HEK293 (cell line): Measurements from ENCODE around the gene ABTB2.

Source experiments
- CTCF ChIA-PET: fragments of 350-600 bp; formaldehyde crosslinking; extraction: SDS; loops from one replicate; lab custom pipeline; 2021; ENCODE audit warnings: antibody characterized with exemption; lab: Yijun Ruan, JAX
- POLR2A ChIA-PET: fragments of 300-600 bp; formaldehyde crosslinking; extraction: SDS; loops from one replicate; lab custom pipeline; 2020; ENCODE audit warnings: antibody characterized with exemption, inconsistent platforms; lab: Yijun Ruan, JAX
- H3K27ac ChIP-seq: fragments of 200-500 bp; sonication (Bioruptor generic); 2 replicates; pipeline ENCODE4 v1.5.1; 2014; ENCODE audit warnings: low read depth, low read length, control low read depth, inconsistent platforms; ENCODE audit errors: extremely low read depth
- H3K36me3 ChIP-seq, 2 experiments: fragments of 200-500 bp in 1 of 2; sonication (Bioruptor generic) in 1 of 2; 1 replicate in 1 of 2; 2 replicates in 1 of 2; pipeline ENCODE4 v1.5.1; 2014 to 2017; ENCODE audit warnings: inconsistent platforms in 2 of 2, low read length in 2 of 2; ENCODE audit not compliant: control insufficient read depth in 2 of 2, insufficient read depth in 1 of 2
- H3K4me1 ChIP-seq: fragments of 200-500 bp; sonication (Bioruptor generic); 2 replicates; pipeline ENCODE4 v1.5.1; 2014; ENCODE audit warnings: mild to moderate bottlenecking, low read length, inconsistent platforms; ENCODE audit not compliant: control insufficient read depth, insufficient read depth
- H3K4me3 ChIP-seq: 2 replicates; pipeline ENCODE4 v1.5.1; 2011; ENCODE audit warnings: low read depth, mild to moderate bottlenecking, control low read depth, low read length, moderate library complexity
- H3K9me3 ChIP-seq: fragments of 200-500 bp; sonication (Bioruptor generic); 2 replicates; pipeline ENCODE4 v1.5.1; 2014; ENCODE audit warnings: low read depth, low read length, inconsistent platforms; ENCODE audit not compliant: control insufficient read depth, insufficient read depth
- EGR2 ChIP-seq: fragments of 450-650 bp; formaldehyde crosslinking; IDR thresholded peaks from 2 replicates; pipeline ENCODE4 v1.5.1; 2016; ENCODE audit warnings: low read depth, missing biosample characterization, missing genetic modification characterization
- ELK4 ChIP-seq: IDR thresholded peaks from 2 replicates; pipeline ENCODE4 v1.6.1; 2011; ENCODE audit warnings: mild to moderate bottlenecking, low read depth, low read length, borderline replicate concordance
- KLF10 ChIP-seq: fragments of 450-650 bp; IDR thresholded peaks from 2 replicates; pipeline ENCODE4 v1.5.1; 2018; ENCODE audit warnings: missing biosample characterization, mild to moderate bottlenecking, missing genetic modification characterization
- ZEB2 ChIP-seq: fragments of 450-650 bp; formaldehyde crosslinking; IDR thresholded peaks from 2 replicates; pipeline ENCODE4 v1.5.1; 2016; ENCODE audit warnings: missing biosample characterization, missing genetic modification characterization
- ZFP41 ChIP-seq: fragments of 450-650 bp; formaldehyde crosslinking; IDR thresholded peaks from 2 replicates; pipeline ENCODE4 v1.5.1; 2016; ENCODE audit warnings: missing biosample characterization, missing genetic modification characterization, borderline replicate concordance
- ZNF121 ChIP-seq: fragments of 450-650 bp; formaldehyde crosslinking; IDR thresholded peaks from 2 replicates; pipeline ENCODE4 v1.5.1; 2016; ENCODE audit warnings: missing biosample characterization, missing genetic modification characterization
- ZNF133 ChIP-seq: fragments of 450-650 bp; formaldehyde crosslinking; IDR thresholded peaks from 2 replicates; pipeline ENCODE4 v1.5.1; 2016; ENCODE audit warnings: missing biosample characterization, missing genetic modification characterization
- ZNF138 ChIP-seq: fragments of 450-650 bp; formaldehyde crosslinking; IDR thresholded peaks from 2 replicates; pipeline ENCODE4 v1.5.1; 2016; ENCODE audit warnings: missing biosample characterization, missing genetic modification characterization, borderline replicate concordance
- ZNF157 ChIP-seq: fragments of 450-650 bp; formaldehyde crosslinking; IDR thresholded peaks from 2 replicates; pipeline ENCODE4 v1.5.1; 2016; ENCODE audit warnings: missing biosample characterization, missing genetic modification characterization
- ZNF16 ChIP-seq: fragments of 450-650 bp; formaldehyde crosslinking; IDR thresholded peaks from 2 replicates; pipeline ENCODE4 v1.5.1; 2016; ENCODE audit warnings: low read depth, missing biosample characterization, missing genetic modification characterization
- ZNF335 ChIP-seq: fragments of 450-650 bp; formaldehyde crosslinking; conservative IDR thresholded peaks from 2 replicates; pipeline ENCODE4 v1.5.1; 2016; ENCODE audit warnings: missing biosample characterization, missing genetic modification characterization
- ZNF510 ChIP-seq: fragments of 450-650 bp; formaldehyde crosslinking; IDR thresholded peaks from 2 replicates; pipeline ENCODE4 v1.5.1; 2018; ENCODE audit warnings: mild to moderate bottlenecking, missing genetic modification characterization, missing biosample characterization; ENCODE audit not compliant: insufficient replicate concordance
- ZNF521 ChIP-seq: fragments of 450-650 bp; formaldehyde crosslinking; IDR thresholded peaks from 2 replicates; pipeline ENCODE4 v1.5.1; 2017; ENCODE audit warnings: missing biosample characterization, mild to moderate bottlenecking, missing genetic modification characterization
- ZNF626 ChIP-seq: fragments of 450-650 bp; sonication (Bioruptor Pico); formaldehyde crosslinking; IDR thresholded peaks from 2 replicates; pipeline ENCODE4 v1.5.1; 2018; ENCODE audit warnings: missing biosample characterization, missing genetic modification characterization, inconsistent platforms
- ZNF639 ChIP-seq: fragments of 450-650 bp; formaldehyde crosslinking; IDR thresholded peaks from 2 replicates; pipeline ENCODE4 v1.5.1; 2016; ENCODE audit warnings: missing biosample characterization, missing genetic modification characterization
- ZNF658 ChIP-seq: fragments of 450-650 bp; formaldehyde crosslinking; IDR thresholded peaks from 2 replicates; pipeline ENCODE4; 2016; ENCODE audit warnings: missing biosample characterization, missing genetic modification characterization
- ZNF664 ChIP-seq: fragments of 450-650 bp; formaldehyde crosslinking; IDR thresholded peaks from 2 replicates; pipeline ENCODE4 v1.5.1; 2016; ENCODE audit warnings: missing biosample characterization, missing genetic modification characterization
- ZNF704 ChIP-seq: fragments of 450-650 bp; formaldehyde crosslinking; IDR thresholded peaks from 2 replicates; pipeline ENCODE4 v1.5.1; 2016; ENCODE audit warnings: missing biosample characterization, missing genetic modification characterization
- ZNF837 ChIP-seq: fragments of 450-650 bp; formaldehyde crosslinking; IDR thresholded peaks from 2 replicates; pipeline ENCODE4 v1.5.1; 2016; ENCODE audit warnings: missing biosample characterization, missing genetic modification characterization
- ZSCAN23 ChIP-seq: fragments of 450-650 bp; formaldehyde crosslinking; IDR thresholded peaks from 2 replicates; pipeline ENCODE4 v1.5.1; 2016; ENCODE audit warnings: missing biosample characterization, missing genetic modification characterization
- ZXDB ChIP-seq: fragments of 450-650 bp; formaldehyde crosslinking; IDR thresholded peaks from 2 replicates; pipeline ENCODE4 v1.5.1; 2016; ENCODE audit warnings: missing biosample characterization, missing genetic modification characterization

ABTB2 gene

GRCh38 chr11:34191578-34191977, 166.2 kb downstream of the ABTB2 start:
- no peaks in the 10 kb centered on the region for H3K36me3 ChIP-seq
- ChIA-PET CTCF (no interaction called here), POLR2A (no interaction called here)
- TF ChIP-seq ZNF664 (tag by site-specific recombination), result no peak
- TF ChIP-seq ZNF138 (tag by site-specific recombination), result no peak
- TF ChIP-seq ELK4, result no peak
- TF ChIP-seq ZNF639 (tag by site-specific recombination), result no peak
- no peak for TF ChIP-seq ZFP41
- no peak for TF ChIP-seq ZEB2 (tag by site-specific recombination)
- TF ChIP-seq ZNF133 (tag by site-specific recombination), result no peak
- no peak for TF ChIP-seq EGR2 (tag by site-specific recombination)
- TF ChIP-seq ZNF157 (tag by site-specific recombination), result no peak
- TF ChIP-seq ZNF335 (tag by site-specific recombination), result no peak
- no peak for TF ChIP-seq ZNF658 (tag by site-specific recombination)
- no peak for TF ChIP-seq KLF10
- TF ChIP-seq ZNF704, result no peak
- TF ChIP-seq ZNF837 (tag by site-specific recombination), result no peak
- no peak for TF ChIP-seq ZSCAN23 (tag by site-specific recombination)
- no peaks in the 10 kb centered on the region for H3K4me1 ChIP-seq
- no peak overlapping the region for H3K4me3 ChIP-seq
- H3K27ac ChIP-seq, result no peak overlapping the region
- H3K9me3 ChIP-seq, result no peaks in the 10 kb centered on the region

- ChIA-PET CTCF (interaction anchor here (0.6 to 1.3 kb wide), 2 partner anchors 16 to 298 kb away, joined by 5 read pairs; no protein-coding TSS in a partner anchor), POLR2A (interaction anchor here (0.7 kb wide), 1 partner anchor 36 kb away, joined by 3 read pairs; no protein-coding TSS in a partner anchor)
- no peaks in the 10 kb centered on the region for H3K36me3 ChIP-seq
- H3K4me3 ChIP-seq, result no peak overlapping the region
- no peak overlapping the region for H3K27ac ChIP-seq
- TF ChIP-seq ZNF16 (no peak), ZNF664 (tag by site-specific recombination) (peak; percentile 92)
- H3K9me3 ChIP-seq, result no peaks in the 10 kb centered on the region
- no peaks in the 10 kb centered on the region for H3K4me1 ChIP-seq
These were observed 167.3 kb downstream of the ABTB2 start for GRCh38 chr11:34190192-34191139.

- H3K36me3 ChIP-seq, result no peaks in the 10 kb centered on the region
- TF ChIP-seq ZXDB (tag by site-specific recombination), result no peak
- TF ChIP-seq ZNF335 (tag by site-specific recombination), result no peak
- TF ChIP-seq ZNF521 (tag by site-specific recombination), result no peak
- no peak for TF ChIP-seq ZNF510 (tag by site-specific recombination)
- TF ChIP-seq ZNF121 (tag by site-specific recombination), result no peak
- no peak for TF ChIP-seq ZNF626
- ChIA-PET POLR2A (no interaction called here), CTCF (interaction anchor here (1.1 to 3.3 kb wide), 2 partner anchors 15 to 177 kb away, joined by 3 to 12 read pairs; no protein-coding TSS in a partner anchor)
- H3K4me1 ChIP-seq, result no peaks in the 10 kb centered on the region
- H3K4me3 ChIP-seq, result no peak overlapping the region
- no peak overlapping the region for H3K27ac ChIP-seq
- no peaks in the 10 kb centered on the region for H3K9me3 ChIP-seq
These were observed 168.6 kb downstream of the ABTB2 start for GRCh38 chr11:34189191-34189590.
